Mammary epithelial cell (primary cell): ENCODE results near the gene AOAH.

Source experiments
- EZH2 ChIP-seq: IDR thresholded peaks from 2 replicates; pipeline ENCODE4 v1.6.1; 2012; ENCODE audit warnings: low read length, inconsistent platforms, borderline replicate concordance
- TF ChIP-seq, protein P1 (sequence below), 2 donors: IDR thresholded peaks in 1 of 2; conservative IDR thresholded peaks in 1 of 2; 2 replicates each; pipeline ENCODE4 v1.5.1; 2011 to 2012; ENCODE audit warnings: inconsistent platforms in 2 of 2, low read length in 2 of 2, mild to moderate bottlenecking in 2 of 2, control low read depth in 1 of 2, low read depth in 1 of 2; ENCODE audit not compliant: insufficient read depth in 1 of 2; ENCODE audit errors: extremely low read depth in 1 of 2

DNA sequence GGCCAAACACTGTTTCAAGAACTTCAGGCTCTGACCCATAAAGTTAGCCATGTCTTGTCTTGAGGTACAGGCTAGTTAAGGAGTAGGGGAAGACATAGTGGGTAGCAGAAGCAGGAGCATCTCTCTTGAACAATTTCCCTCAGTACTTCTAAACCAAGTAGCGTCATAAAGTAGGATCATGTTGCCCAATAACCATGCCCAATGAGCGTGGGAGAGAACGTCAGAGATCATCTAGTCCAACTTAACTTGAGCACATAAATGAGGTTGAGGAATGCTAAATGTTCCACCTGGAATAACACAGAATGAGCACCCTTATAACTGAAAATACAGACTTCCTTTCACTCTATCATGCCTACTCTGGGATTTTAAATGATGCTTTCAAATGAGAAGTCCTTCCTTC is 134.9 kb downstream of the AOAH start:
- TF ChIP-seq, protein P1, sequence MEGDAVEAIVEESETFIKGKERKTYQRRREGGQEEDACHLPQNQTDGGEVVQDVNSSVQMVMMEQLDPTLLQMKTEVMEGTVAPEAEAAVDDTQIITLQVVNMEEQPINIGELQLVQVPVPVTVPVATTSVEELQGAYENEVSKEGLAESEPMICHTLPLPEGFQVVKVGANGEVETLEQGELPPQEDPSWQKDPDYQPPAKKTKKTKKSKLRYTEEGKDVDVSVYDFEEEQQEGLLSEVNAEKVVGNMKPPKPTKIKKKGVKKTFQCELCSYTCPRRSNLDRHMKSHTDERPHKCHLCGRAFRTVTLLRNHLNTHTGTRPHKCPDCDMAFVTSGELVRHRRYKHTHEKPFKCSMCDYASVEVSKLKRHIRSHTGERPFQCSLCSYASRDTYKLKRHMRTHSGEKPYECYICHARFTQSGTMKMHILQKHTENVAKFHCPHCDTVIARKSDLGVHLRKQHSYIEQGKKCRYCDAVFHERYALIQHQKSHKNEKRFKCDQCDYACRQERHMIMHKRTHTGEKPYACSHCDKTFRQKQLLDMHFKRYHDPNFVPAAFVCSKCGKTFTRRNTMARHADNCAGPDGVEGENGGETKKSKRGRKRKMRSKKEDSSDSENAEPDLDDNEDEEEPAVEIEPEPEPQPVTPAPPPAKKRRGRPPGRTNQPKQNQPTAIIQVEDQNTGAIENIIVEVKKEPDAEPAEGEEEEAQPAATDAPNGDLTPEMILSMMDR (conservative IDR thresholded peaks at IDR 0.05 in 1 of 2, IDR thresholded peaks at IDR 0.05 in 1 of 2; ENCODE audit: extremely low read depth in 1 of 2, insufficient read depth in 1 of 2, low read depth in 1 of 2, low read length in 2 of 2) = no peak
- no peak for TF ChIP-seq EZH2
